Ramos (cell line): Measurements from ENCODE around the gene MUC6.

Experiments
- in situ Hi-C: fragments of 300-500 bp; cut with MboI; formaldehyde crosslinking; loops from one replicate; pipeline ENCODE4 v1.14.3; 2022; ENCODE audit warnings: low sequenced_read_pairs; ENCODE audit not compliant: unreplicated experiment

Gene MUC6

GRCh38 chr11:1039481-1040427, 3.2 kb upstream of the MUC6 start:
- in situ Hi-C loops, result no loop called here

DNA sequence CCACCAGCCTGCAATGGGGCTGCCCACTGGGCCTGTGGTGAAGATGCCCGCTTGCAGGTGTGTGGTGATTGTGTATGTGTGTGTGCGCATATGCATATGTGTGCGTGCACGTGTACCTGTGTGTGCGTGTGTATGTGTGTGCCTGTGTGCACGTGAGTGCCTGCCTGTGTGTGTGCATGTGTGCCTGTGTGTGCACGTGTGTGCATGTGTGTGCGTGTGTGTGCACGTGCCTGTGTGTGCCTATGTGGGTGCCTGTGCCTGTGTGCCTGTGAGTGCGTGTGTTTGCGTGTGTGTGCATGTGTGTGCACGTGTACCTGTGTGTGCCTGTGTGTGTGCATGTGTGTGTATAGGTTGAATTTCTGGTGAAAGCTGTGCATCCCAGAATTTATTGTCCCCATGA, 2.4 kb upstream of the MUC6 start:
- in situ Hi-C loops, result no loop called here

DNA sequence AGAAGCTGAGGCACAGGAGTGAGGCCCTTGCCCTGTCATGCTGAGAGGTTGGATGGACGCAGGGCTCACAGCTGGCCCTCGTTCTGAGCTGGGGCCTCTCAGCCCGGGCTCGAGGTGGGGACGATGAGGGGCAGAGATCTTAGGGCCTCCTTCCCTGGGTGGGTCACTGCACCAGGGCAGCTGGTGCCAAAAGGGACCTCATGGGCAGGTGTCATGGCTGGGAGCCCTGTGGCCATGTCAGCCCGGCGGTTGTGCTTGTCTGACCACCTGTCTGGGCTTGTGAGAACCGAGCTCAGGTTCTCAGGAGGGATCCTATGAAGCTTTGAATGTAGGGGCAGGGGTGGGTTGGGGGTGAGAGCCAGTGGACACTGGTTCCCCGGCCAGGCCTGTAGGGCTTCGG, 1.8 kb upstream of the MUC6 start:
- in situ Hi-C loops, result no loop called here

GRCh38 chr11:1037506-1038055, 1.1 kb upstream of the MUC6 start:
- in situ Hi-C loops, result no loop called here

DNA sequence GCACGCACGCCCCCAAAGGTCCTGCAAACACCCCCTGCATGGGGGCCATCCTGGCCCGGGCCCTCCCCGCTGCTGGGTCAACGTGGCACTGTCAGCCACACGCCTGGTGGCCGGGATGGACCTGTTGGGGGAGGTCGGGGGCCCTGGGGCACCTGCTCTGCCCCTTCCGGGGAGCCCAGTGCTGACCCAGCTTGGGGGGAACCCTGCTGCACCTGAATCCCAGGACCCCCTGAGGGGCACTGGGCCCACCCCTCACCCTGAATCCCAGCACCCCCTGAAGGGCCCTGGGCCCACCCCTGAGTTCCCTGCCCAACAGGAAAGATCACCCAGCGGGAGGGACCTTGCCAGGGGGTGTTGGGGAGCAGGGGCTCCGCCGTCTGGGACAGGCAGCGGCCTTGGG, 413 bp upstream of the MUC6 start:
- in situ Hi-C loops, result no loop called here

- in situ Hi-C loops, result no loop called here
These were observed 788 bp downstream of the MUC6 start for GRCh38 chr11:1035577-1036283.

DNA sequence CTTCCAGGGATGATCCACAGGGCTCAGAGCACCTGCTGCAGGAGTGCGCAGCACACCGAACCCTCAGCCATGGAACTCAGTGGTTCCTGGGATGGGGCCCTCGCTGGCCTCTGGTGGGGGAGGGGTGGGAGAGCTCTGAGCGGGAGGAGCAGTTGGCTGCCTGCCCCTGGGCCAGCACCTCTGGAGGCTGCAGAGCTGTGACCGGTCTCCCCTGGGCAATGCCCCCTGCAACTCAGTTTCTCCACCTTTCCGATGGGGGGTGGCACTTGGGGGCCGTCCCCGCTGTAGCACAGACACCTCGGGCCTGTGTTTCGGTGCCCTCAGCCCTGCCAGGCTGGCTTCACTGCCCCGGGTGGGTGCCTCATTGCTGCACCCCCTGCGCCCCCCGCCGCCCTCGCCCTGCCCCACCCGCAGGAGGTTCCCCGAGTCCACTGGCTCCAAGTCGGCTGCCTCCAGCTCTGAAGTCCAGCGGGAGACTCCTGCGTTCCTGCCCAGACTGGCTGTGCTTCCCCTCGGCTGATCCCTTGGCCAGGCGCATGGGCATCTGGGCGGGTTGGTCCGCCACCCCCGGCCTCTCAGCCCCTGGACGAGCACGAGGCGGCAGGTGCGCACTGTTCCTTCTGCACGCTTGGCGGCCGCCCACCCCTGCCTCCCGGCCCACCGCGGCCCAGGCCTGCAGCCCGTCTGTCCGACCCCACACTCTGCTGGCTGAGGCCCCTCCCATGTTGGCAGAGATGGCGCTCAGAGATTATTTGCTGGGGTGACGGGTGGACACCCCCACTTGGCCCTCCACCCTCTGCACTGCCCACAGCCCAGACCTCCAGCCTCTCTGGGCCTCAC, 1.8 kb downstream of the MUC6 start:
- in situ Hi-C loops, result no loop called here

- in situ Hi-C loops, result no loop called here
These were observed 2.5 kb downstream of the MUC6 start for GRCh38 chr11:1034001-1034400.

DNA sequence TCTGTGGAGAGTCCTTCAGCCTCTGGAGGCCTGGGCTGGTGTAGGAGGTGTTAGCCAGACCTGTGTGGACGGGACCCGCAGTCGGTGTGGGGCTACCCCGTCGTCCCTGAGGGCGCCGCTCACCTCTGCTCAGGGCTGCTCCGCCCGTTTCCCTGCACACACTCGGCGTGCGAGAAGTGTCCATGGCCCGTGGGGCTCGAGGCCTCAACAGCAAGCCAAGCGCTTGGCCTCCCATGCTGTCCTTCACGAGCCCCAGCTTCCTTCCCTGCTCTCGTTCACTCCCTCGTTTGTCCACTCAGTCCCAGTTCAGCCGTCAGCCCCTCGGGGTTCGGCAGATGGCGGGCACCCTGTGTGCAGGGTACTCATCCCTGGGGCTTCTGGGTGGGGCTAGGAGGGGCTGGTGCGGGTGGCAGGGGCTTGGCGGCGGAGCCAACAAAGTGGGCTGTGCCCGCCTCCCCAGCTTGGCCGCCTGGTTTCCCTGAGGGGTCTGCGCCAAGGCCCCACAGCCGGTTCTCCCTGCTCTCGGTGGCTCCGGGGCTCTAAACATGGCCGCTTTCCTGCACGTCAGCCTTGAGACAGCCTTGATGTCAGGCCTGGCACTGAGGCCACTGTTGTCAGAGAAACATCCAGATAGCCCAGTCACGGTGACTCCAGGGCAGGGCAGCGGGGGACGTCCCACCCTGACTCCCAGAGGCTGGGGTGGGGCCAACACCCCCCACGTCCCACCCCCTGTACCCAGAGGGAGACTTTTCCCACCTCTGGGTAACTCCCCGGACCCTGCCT, 3.3 kb downstream of the MUC6 start:
- in situ Hi-C loops, result no loop called here

DNA sequence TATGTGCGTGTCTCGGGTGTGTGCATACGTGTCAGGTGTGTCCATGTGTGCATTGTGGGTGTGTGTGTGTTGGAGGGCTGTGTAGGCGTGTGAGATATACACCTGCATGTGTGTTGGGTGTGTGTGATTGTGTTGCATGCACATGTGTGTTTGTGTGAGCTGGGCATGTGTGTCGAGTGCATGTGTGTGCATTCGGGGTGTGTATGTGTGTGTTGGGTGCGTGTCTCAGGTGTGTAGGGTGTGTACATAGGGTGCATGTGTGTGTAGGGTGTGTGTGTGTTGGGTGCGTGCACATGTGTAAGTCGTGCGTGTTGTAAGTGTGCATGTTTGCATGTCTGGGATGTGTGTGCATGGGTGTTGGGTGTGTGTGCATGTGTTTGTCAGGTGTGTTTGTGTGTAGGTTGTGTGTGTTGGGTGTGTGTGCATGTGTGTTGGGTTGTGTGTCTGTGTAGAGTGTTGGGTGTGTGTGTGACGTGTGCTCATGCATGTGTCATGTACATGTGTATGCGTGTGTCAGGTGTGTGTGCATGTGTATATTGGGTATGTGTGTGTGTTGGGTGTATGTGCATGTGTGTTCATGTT, 4.1 kb downstream of the MUC6 start:
- in situ Hi-C loops, result no loop called here

- in situ Hi-C loops, result no loop called here
These were observed 5.2 kb downstream of the MUC6 start for GRCh38 chr11:1031121-1031899.

DNA sequence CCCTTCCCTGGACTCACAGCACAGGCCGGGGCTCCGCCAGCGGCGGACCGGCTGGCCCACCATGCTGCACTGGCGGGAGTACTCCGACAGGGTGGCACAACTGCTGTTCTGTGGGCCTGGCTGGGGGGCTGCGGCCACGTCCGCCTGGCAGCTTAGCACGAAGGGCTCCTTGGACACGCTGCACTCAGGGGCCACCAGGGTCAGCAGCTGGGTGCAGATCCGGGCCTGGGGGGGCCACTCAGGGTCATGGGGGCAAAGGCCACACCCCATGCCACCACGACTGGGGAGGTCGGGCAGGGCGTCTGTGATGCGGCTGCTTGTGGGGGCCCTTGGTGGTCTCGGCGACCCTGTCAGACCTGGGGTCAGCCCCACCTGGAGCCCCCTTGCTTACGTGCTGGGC, 6.0 kb downstream of the MUC6 start:
- in situ Hi-C loops, result no loop called here

- in situ Hi-C loops, result no loop called here
These were observed 6.4 kb downstream of the MUC6 start for GRCh38 chr11:1030086-1030485.

DNA sequence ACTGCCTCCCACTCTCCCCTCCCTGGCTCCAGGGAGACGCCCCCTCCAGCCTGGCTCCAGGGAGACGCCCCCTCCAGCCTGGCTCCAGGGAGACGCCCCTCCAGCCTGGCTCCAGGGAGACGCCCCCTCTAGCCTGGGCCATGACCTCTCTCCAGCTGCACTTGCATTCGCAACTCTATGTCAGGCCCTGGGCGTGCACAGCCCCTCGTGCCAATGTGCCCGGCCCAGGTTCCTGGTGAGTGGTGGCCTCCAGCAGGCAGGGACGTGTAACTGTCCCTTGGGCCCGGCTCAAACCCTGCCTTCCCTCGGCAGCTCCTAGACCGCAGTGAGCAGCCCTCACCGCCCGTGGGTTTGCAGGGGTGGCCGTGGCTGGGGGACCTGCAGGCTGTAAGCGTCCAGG, 6.9 kb downstream of the MUC6 start:
- in situ Hi-C loops, result no loop called here

GRCh38 chr11:1029051-1029450, 7.5 kb downstream of the MUC6 start:
- in situ Hi-C loops, result no loop called here

- in situ Hi-C loops, result no loop called here
These were observed 7.9 kb downstream of the MUC6 start for GRCh38 chr11:1028616-1029015.

GRCh38 chr11:1028291-1028540, 8.3 kb downstream of the MUC6 start:
- in situ Hi-C loops, result no loop called here

DNA sequence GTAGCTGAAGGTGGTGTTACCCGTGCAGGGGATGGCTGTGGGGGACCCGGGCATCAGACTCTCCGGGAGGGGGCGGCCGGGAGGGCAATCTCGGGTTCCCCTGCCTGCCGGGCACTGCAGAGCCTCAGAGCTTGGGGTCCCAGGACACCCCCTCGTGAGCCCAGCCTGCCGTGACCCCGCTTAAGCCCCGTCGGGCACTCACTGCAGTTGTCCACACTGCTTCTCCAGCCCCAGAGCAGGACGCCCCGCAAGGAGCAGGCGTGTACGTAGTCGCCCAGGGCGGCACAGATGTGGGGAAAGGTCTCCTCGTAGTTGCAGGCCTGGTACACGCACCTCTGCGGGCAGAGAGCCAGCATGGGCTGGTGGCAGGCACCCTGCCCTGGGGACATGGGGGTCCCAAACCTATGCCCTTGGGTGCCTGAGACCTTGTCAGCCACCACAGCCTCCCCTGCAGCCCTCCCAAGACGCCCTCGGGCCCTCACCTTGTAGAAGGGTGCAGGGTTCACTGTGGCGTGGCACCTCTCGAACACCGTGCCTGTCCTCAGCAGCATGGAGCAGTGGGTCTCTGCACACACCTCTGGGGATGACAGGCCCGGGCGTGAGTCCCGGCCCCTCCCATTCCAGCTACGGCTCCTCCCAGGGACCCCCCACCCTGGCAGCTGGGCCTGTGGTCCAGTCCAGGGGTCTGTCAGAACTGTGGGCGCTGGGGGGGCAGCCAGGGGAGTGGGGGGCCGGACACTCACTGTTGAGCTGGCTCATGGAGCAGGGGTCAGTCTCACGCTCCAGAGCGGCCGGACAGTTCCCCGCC, 8.8 kb downstream of the MUC6 start:
- in situ Hi-C loops, result no loop called here
